ACHN (cell line): ENCODE measurements around the gene MEGF11.

Experiments used
- DNase-seq: peaks from one replicate; pipeline ENCODE4 v3.0.0-alpha.2; 2015
- in situ Hi-C: cut with HindIII; loops from 2 replicates; pipeline ENCODE4 v1.10.0; 2017; ENCODE audit warnings: low sequenced_read_pairs, low pct_ligation_motif_present, low pct_unique_long_range_greater_than_20kb

The MEGF11 gene

GRCh38 chr15:66161108-66161507 is 92.4 kb downstream of the MEGF11 start:
- no peak for DNase-seq
- in situ Hi-C loops: no loop called here

- DNase-seq: no peak
- in situ Hi-C loops: no loop called here
Observed at GRCh38 chr15:66157507-66157906, 96.0 kb downstream of the MEGF11 start.

- in situ Hi-C loops: no loop called here
- DNase-seq: no peak
Observed at GRCh38 chr15:66156310-66156975, 97.1 kb downstream of the MEGF11 start.

GRCh38 chr15:66155065-66155464 is 98.5 kb downstream of the MEGF11 start:
- in situ Hi-C loops: no loop called here
- no peak for DNase-seq

- no peak for DNase-seq
- in situ Hi-C loops: no loop called here
Observed at GRCh38 chr15:66154581-66154980, 99.0 kb downstream of the MEGF11 start.

GRCh38 chr15:66153549-66154415 is 99.8 kb downstream of the MEGF11 start:
- in situ Hi-C loops: no loop called here
- DNase-seq: no peak

GRCh38 chr15:66152650-66153049 is 100.9 kb downstream of the MEGF11 start:
- DNase-seq: no peak
- in situ Hi-C loops: no loop called here

- in situ Hi-C loops: no loop called here
- DNase-seq: no peak
Observed at GRCh38 chr15:66151809-66152208, 101.7 kb downstream of the MEGF11 start.

- in situ Hi-C loops: no loop called here
- no peak for DNase-seq
Observed at GRCh38 chr15:66149871-66150270, 103.7 kb downstream of the MEGF11 start.

- in situ Hi-C loops: no loop called here
- DNase-seq: no peak
Observed at GRCh38 chr15:66148187-66148586, 105.4 kb downstream of the MEGF11 start.

- in situ Hi-C loops: no loop called here
- DNase-seq: no peak
Observed at GRCh38 chr15:66147440-66147839, 106.1 kb downstream of the MEGF11 start.

GRCh38 chr15:66145726-66146182 is 107.8 kb downstream of the MEGF11 start:
- in situ Hi-C loops: no loop called here
- no peak for DNase-seq

- in situ Hi-C loops: no loop called here
Observed at GRCh38 chr15:66144978-66145725, 108.4 kb downstream of the MEGF11 start.

GRCh38 chr15:66142285-66142684 is 111.3 kb downstream of the MEGF11 start:
- no peak for DNase-seq
- in situ Hi-C loops: no loop called here

More at GRCh38 chr15:66144978-66145725, 108.4 kb downstream of the MEGF11 start:
- DNase-seq: no peak

- no peak for DNase-seq
Observed at GRCh38 chr15:66139591-66140207, 113.9 kb downstream of the MEGF11 start.

GRCh38 chr15:66138892-66139590 is 114.5 kb downstream of the MEGF11 start:
- DNase-seq: no peak
- in situ Hi-C loops: no loop called here

More at GRCh38 chr15:66139591-66140207, 113.9 kb downstream of the MEGF11 start:
- in situ Hi-C loops: no loop called here

- in situ Hi-C loops: no loop called here
- DNase-seq: no peak
Observed at GRCh38 chr15:66138096-66138783, 115.3 kb downstream of the MEGF11 start.

- in situ Hi-C loops: no loop called here
Observed at GRCh38 chr15:66136948-66137347, 116.6 kb downstream of the MEGF11 start.

More at GRCh38 chr15:66136948-66137347, 116.6 kb downstream of the MEGF11 start:
- no peak for DNase-seq
